ENCODE data around the gene SYDE1. TPM values are rescaled to one million over a fixed set of nuclear protein-coding genes. Genes with fewer than 3 reads are reported as not detected.

Gene SYDE1
- total and polyA plus RNA-seq, 9 donors: 9.4 to 61.9 (median 31.2) TPM

GRCh38 chr19:15123031-15123890 lies 16.1 kb downstream of the SYDE1 start:
- Histone ChIP-seq H3K9me3 (no peaks in the 10 kb centered on the region), H3K4me1 (ENCODE audit: insufficient read depth) (peaks cover 10% of the 10 kb centered on the region), H3K27ac (peak overlapping the region in 1 of 2 donors; percentile 94), H3K36me3 (no peaks in the 10 kb centered on the region), H3K27me3 (no peaks in the 10 kb centered on the region), H3K4me3 (no peak overlapping the region)
- 92% methylated on average over 22 of the region's 22 CpGs for WGBS, 3 donors
- peak in 1 of 5 donors; percentile 47 for DNase-seq
- no peak for TF ChIP-seq CTCF (IDR thresholded peaks at IDR 0.05)
- intact Hi-C loops (cut with DNase I): no loop called here

GRCh38 chr19:15123900-15124299 lies 16.7 kb downstream of the SYDE1 start:
- H3K4me1 ChIP-seq (ENCODE audit: insufficient read depth): peaks cover 10% of the 10 kb centered on the region
- WGBS, 3 donors: 16 to 24% (median 19%) methylated on average over 5 of the region's 5 CpGs
- H3K9me3 ChIP-seq: no peaks in the 10 kb centered on the region
- no peaks in the 10 kb centered on the region for H3K36me3 ChIP-seq
- no peaks in the 10 kb centered on the region for H3K27me3 ChIP-seq
- H3K4me3 ChIP-seq: no peak overlapping the region
- DNase-seq: peak in 3 of 5 donors; percentile 42 to 58 (median 48)
- H3K27ac ChIP-seq: peak overlapping the region in 1 of 2 donors; percentile 94
- TF ChIP-seq POLR2A (IDR thresholded peaks at IDR 0.05) (no peak), CTCF (IDR thresholded peaks at IDR 0.05) (no peak), EP300 (IDR thresholded peaks at IDR 0.05) (no peak)
- intact Hi-C loops (cut with DNase I): no loop called here

- intact Hi-C loops (cut with DNase I): no loop called here
- no peak for DNase-seq
- Histone ChIP-seq H3K9me3 (no peaks in the 10 kb centered on the region), H3K27ac (peak overlapping the region; percentile 79 to 94), H3K4me3 (peak overlapping the region; percentile 89), H3K27me3 (no peaks in the 10 kb centered on the region), H3K4me1 (ENCODE audit: insufficient read depth) (peaks cover 10% of the 10 kb centered on the region), H3K36me3 (no peaks in the 10 kb centered on the region)
- WGBS, 3 donors: 2 to 4% (median 2%) methylated on average over 33 of the region's 33 CpGs
- no peak for TF ChIP-seq EP300 (IDR thresholded peaks at IDR 0.05)
- no peak for TF ChIP-seq CTCF (IDR thresholded peaks at IDR 0.05)
- TF ChIP-seq POLR2A (IDR thresholded peaks at IDR 0.05): no peak
Measured at GRCh38 chr19:15124572-15125231, 17.5 kb downstream of the SYDE1 start.

GRCh38 chr19:15125232-15126067 lies 18.2 kb downstream of the SYDE1 start:
- intact Hi-C loops (cut with DNase I): no loop called here
- Histone ChIP-seq H3K27me3 (no peaks in the 10 kb centered on the region), H3K4me3 (peak overlapping the region; percentile 89), H3K4me1 (ENCODE audit: insufficient read depth) (peaks cover 10% of the 10 kb centered on the region), H3K36me3 (no peaks in the 10 kb centered on the region), H3K27ac (peak overlapping the region; percentile 79 to 94), H3K9me3 (no peaks in the 10 kb centered on the region)
- peak; percentile 98 to 99 (median 98) for DNase-seq
- peak; percentile 44 for TF ChIP-seq POLR2A (IDR thresholded peaks at IDR 0.05)
- TF ChIP-seq CTCF (IDR thresholded peaks at IDR 0.05): no peak
- TF ChIP-seq EP300 (IDR thresholded peaks at IDR 0.05): no peak
- WGBS, 3 donors: 0 to 1% (median 0%) methylated on average over 58 to 61 of the region's 61 CpGs
